Uterus (tissue), 4 donors: Measurements from ENCODE around the gene RFX3. TPM values are rescaled to one million over a fixed set of nuclear protein-coding genes. Genes with fewer than 3 reads are reported as not detected.
A peak's percentile ranks its signal among the peaks of the same experiment; 100 is the strongest.

Source experiments
- DNase-seq, 2 donors: peaks; one replicate each; pipeline ENCODE4 v3.0.0-alpha.2; 2019 to 2020
- H3K27ac ChIP-seq, 2 donors: fragments of 200-600 bp; sonication (generic); 1 replicate in 1 of 2; 2 replicates in 1 of 2; pipeline ENCODE4 v1.5.1; 2016 to 2018
- H3K27me3 ChIP-seq, 2 donors: fragments of 200-600 bp; sonication (generic); one replicate each; pipeline ENCODE4 v1.5.1; 2018 to 2019; ENCODE audit warnings: control low read depth in 1 of 2
- H3K36me3 ChIP-seq, 2 donors: fragments of 200-600 bp; sonication (generic); one replicate each; pipeline ENCODE4 v1.5.1; 2019; ENCODE audit warnings: control low read depth in 1 of 2
- H3K4me1 ChIP-seq, 2 donors: fragments of 200-600 bp; sonication (generic); one replicate each; pipeline ENCODE4 v1.5.1; 2018 to 2019; ENCODE audit warnings: control low read depth in 1 of 2
- H3K4me3 ChIP-seq, 2 donors: fragments of 200-600 bp; sonication (generic); 1 replicate in 1 of 2; 2 replicates in 1 of 2; pipeline ENCODE4 v1.5.1; 2018 to 2019; ENCODE audit warnings: mild to moderate bottlenecking in 1 of 2
- H3K9me3 ChIP-seq, 2 donors: fragments of 200-600 bp; sonication (generic); one replicate each; pipeline ENCODE4 v1.5.1; 2019; ENCODE audit warnings: control low read depth in 1 of 2
- POLR2A ChIP-seq, 2 donors: fragments of 450-650 bp; IDR thresholded peaks; one replicate each; pipeline ENCODE4 v1.6.1; 2016; ENCODE audit warnings: antibody characterized with exemption in 2 of 2, mild to moderate bottlenecking in 1 of 2, moderate library complexity in 1 of 2
- intact Hi-C: fragments of 100-400 bp; cut with DNase I; formaldehyde crosslinking; loops from one replicate; pipeline ENCODE4 v1.15.1; 2023; ENCODE audit warnings: low total_unique reads
- total RNA-seq, 4 donors: library from RNA; depleted of rRNA in 3 of 4; stranded (reverse); fragments of >200 nt in 3 of 4; gene quantifications; one replicate each; pipeline versions ENCODE4 v1.1.0 to v1.2.4, GENCODE V29; 2014 to 2023
- TF ChIP-seq, protein P1 (sequence below), 4 experiments: fragments of 200-600 bp in 2 of 4; fragments of 450-650 bp in 2 of 4; sonication (generic) in 2 of 4; IDR thresholded peaks; one replicate each; pipeline ENCODE4 v1.5.1; 2016 to 2019; ENCODE audit warnings: antibody characterized with exemption in 4 of 4, mild to moderate bottlenecking in 2 of 4, moderate library complexity in 1 of 4
- donor health status: DM: yes; HTN: yes; CAD: no.

The RFX3 gene
- total RNA-seq, 4 donors from 2014 or later, result 8.5 to 43.3 (median 21.9) TPM

DNA sequence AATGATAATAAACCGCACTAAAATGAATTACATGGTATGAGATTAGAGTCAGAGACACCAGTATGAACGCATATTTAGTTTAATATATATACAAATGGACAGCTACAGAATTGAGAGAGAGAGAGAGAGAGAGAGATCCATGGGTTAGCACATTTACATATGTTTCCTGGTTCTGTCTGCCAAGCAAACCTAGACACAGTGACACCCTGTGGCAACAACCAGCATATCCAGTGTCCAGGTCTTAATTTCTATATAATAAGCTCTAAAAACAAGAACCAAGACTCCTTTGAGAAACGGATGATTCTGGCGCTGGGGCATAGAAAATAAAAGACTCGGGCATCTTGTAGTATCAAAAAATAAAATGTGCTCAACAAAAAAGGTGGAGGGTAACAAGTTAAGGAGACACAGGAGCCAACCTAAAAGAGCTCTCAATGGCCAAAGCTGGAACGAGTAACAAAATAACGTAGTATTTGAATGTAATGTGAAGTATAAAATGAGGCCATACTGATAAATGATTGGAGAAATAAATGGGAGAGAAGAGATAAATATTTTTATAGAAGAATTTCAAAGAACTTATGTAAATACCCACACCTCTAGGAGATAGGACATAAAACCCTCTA, 84.5 kb downstream of the RFX3 start:
- Histone ChIP-seq H3K27ac (no peak overlapping the region), H3K4me3 (no peak overlapping the region), H3K36me3 (no peaks in the 10 kb centered on the region), H3K27me3 (no peaks in the 10 kb centered on the region), H3K9me3 (no peaks in the 10 kb centered on the region), H3K4me1 (peaks cover 0 to 3% of the 10 kb centered on the region in 2 donors)
- intact Hi-C loops, result no loop called here
- TF ChIP-seq, protein P1, sequence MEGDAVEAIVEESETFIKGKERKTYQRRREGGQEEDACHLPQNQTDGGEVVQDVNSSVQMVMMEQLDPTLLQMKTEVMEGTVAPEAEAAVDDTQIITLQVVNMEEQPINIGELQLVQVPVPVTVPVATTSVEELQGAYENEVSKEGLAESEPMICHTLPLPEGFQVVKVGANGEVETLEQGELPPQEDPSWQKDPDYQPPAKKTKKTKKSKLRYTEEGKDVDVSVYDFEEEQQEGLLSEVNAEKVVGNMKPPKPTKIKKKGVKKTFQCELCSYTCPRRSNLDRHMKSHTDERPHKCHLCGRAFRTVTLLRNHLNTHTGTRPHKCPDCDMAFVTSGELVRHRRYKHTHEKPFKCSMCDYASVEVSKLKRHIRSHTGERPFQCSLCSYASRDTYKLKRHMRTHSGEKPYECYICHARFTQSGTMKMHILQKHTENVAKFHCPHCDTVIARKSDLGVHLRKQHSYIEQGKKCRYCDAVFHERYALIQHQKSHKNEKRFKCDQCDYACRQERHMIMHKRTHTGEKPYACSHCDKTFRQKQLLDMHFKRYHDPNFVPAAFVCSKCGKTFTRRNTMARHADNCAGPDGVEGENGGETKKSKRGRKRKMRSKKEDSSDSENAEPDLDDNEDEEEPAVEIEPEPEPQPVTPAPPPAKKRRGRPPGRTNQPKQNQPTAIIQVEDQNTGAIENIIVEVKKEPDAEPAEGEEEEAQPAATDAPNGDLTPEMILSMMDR (IDR thresholded peaks at IDR 0.05), result peak in 3 of 4 experiments; percentile 13 to 17 (median 15)
- no peak for TF ChIP-seq POLR2A (IDR thresholded peaks at IDR 0.05)
- DNase-seq, result no peak

DNA sequence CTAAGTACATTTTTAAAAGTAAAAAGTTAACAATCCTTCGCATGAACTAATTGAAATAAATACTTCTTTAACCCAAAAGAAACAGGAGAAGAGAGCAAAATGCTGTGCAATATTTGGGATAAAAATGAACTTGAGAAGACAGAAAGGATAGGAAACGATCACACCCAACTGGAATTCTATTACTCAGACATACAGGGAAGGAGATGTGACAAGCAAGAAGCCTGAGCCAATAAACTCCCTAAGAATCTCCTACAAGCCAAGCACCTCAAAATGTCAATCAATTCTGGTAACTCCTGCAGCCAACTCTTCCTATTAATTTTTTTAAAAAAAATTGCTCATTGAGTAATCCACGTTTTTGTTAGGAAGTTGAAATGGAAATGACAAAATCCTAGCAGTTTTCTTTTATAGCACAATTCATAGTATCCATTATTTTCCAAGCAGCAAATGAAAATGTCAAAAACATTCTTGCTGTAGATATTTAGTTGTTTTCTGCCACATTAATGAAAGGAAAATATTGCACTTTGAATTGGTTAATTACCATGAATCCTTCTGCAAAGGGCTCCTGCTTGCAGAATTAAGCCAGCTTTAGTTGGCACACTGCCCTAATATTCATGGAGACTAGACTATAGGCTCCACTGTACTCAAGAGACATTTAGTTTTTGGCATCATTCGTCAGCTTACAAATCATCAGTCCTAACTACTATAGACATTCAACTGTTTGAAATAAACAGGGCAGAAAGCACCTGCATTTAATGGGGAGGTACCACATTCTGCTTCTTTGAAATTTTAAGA, 89.0 kb downstream of the RFX3 start:
- Histone ChIP-seq H3K27ac (no peak overlapping the region), H3K4me3 (no peak overlapping the region), H3K9me3 (no peaks in the 10 kb centered on the region), H3K36me3 (no peaks in the 10 kb centered on the region), H3K4me1 (peaks cover 0 to 3% of the 10 kb centered on the region in 2 donors), H3K27me3 (no peaks in the 10 kb centered on the region)
- intact Hi-C loops, result no loop called here
- TF ChIP-seq, protein P1 (IDR thresholded peaks at IDR 0.05), result no peak
- no peak for TF ChIP-seq POLR2A (IDR thresholded peaks at IDR 0.05)
- DNase-seq, result no peak

DNA sequence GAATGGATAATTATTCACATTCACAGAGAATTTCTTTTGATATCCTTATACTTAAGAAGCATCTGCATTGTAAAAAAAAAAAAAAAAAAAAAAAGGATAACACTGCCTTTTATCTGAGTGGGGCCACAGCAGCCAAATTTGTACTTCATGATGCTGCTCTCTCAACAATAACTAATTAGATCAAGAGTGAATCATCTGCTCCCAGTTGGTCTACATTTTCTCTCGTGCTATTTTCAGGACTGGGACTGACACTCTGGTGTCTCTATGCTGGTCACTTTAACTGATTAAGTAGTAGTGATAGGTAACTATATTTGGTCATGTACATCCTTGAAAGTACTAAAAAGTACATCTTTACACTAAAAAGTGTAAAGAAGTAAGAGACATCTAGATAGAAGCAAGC, 90.1 kb downstream of the RFX3 start:
- Histone ChIP-seq H3K27ac (no peak overlapping the region), H3K9me3 (no peaks in the 10 kb centered on the region), H3K4me3 (no peak overlapping the region), H3K27me3 (no peaks in the 10 kb centered on the region), H3K4me1 (peaks cover 0 to 3% of the 10 kb centered on the region in 2 donors), H3K36me3 (no peaks in the 10 kb centered on the region)
- intact Hi-C loops, result no loop called here
- DNase-seq, result no peak
- TF ChIP-seq POLR2A (IDR thresholded peaks at IDR 0.05), result no peak
- TF ChIP-seq, protein P1 (IDR thresholded peaks at IDR 0.05), result no peak

DNA sequence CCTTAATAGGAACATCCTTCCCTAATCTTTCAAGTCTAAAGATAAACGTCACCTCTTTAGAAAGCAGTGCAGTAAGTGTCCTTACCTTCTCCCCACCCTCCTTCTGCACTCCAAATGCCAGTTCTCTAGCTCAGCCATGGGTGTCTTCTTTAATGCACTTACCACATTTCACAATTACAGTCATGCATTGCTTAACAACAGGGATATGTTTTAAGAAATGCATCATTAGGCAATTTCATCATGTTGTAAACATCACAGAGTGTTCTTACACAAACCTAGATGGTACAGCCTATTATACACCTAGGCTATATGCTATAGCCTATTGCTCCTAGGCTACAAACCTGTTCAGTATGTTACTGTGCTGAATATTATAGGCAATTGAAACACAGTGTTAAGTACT, 91.2 kb downstream of the RFX3 start:
- H3K4me1 ChIP-seq, result peaks cover 0 to 3% of the 10 kb centered on the region in 2 donors
- no peak for DNase-seq
- H3K27me3 ChIP-seq, result no peaks in the 10 kb centered on the region
- TF ChIP-seq, protein P1 (IDR thresholded peaks at IDR 0.05), result no peak
- TF ChIP-seq POLR2A (IDR thresholded peaks at IDR 0.05), result no peak
- no peaks in the 10 kb centered on the region for H3K36me3 ChIP-seq
- intact Hi-C loops, result no loop called here
- H3K27ac ChIP-seq, result no peak overlapping the region
- no peaks in the 10 kb centered on the region for H3K9me3 ChIP-seq
- no peak overlapping the region for H3K4me3 ChIP-seq

DNA sequence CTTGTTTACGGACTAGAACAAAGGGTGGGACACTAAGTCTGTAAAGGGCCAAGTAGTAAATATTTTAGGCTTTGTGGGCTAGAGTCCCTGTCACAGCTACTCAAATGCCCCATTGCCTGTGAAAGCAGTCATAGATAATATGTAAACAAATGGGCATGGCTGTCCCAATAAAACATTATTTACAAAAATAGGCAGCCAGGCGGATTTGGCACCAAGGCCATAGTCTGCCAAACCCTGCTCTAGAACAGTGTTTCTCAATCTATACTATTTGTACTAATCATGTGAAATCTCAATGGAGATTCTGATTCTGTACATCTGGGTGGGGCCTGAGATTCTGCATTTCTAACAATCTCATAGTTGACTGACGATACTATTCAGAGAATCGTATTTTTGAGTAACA, 92.0 kb downstream of the RFX3 start:
- intact Hi-C loops, result no loop called here
- H3K9me3 ChIP-seq, result no peaks in the 10 kb centered on the region
- H3K27ac ChIP-seq, result no peak overlapping the region
- no peaks in the 10 kb centered on the region for H3K36me3 ChIP-seq
- no peak overlapping the region for H3K4me3 ChIP-seq
- H3K4me1 ChIP-seq, result peaks cover 0 to 3% of the 10 kb centered on the region in 2 donors
- DNase-seq, result no peak
- TF ChIP-seq, protein P1 (IDR thresholded peaks at IDR 0.05), result no peak
- TF ChIP-seq POLR2A (IDR thresholded peaks at IDR 0.05), result no peak
- H3K27me3 ChIP-seq, result no peaks in the 10 kb centered on the region
